Skeletal muscle tissue (tissue), 5 donors: ENCODE data around the gene CPEB3. TPM values are rescaled to one million over a fixed set of nuclear protein-coding genes. Genes with fewer than 3 reads are reported as not detected.

ENCODE experiments used
- H3K27ac ChIP-seq: one replicate; pipeline ENCODE4 v1.7.0; 2013; ENCODE audit warnings: mild to moderate bottlenecking, low read depth, low read length, inconsistent platforms
- H3K27me3 ChIP-seq, 3 donors: one replicate each; pipeline ENCODE4 v1.7.0; 2013; ENCODE audit warnings: low read length in 3 of 3; ENCODE audit not compliant: control insufficient read depth in 3 of 3, insufficient read depth in 3 of 3
- H3K36me3 ChIP-seq, 3 donors: one replicate each; pipeline ENCODE4 v1.7.0; 2013; ENCODE audit warnings: low read length in 3 of 3; ENCODE audit not compliant: control insufficient read depth in 3 of 3, insufficient read depth in 3 of 3
- H3K4me1 ChIP-seq, 3 donors: one replicate each; pipeline ENCODE4 v1.7.0; 2013; ENCODE audit warnings: low read length in 3 of 3, mild to moderate bottlenecking in 3 of 3; ENCODE audit not compliant: control insufficient read depth in 3 of 3, insufficient read depth in 3 of 3
- H3K4me3 ChIP-seq, 3 donors: one replicate each; pipeline ENCODE4 v1.7.0; 2013; ENCODE audit warnings: low read length in 3 of 3
- H3K9ac ChIP-seq, 3 donors: one replicate each; pipeline ENCODE4 v1.7.0; 2013; ENCODE audit warnings: low read length in 3 of 3, mild to moderate bottlenecking in 3 of 3, moderate library complexity in 2 of 3, low read depth in 1 of 3
- H3K9me3 ChIP-seq, 3 donors: one replicate each; pipeline ENCODE4 v1.7.0; 2013; ENCODE audit warnings: low read length in 3 of 3; ENCODE audit not compliant: control insufficient read depth in 3 of 3
- small RNA-seq: library from RNA; depleted of rRNA; stranded (forward); fragments of <200 nt; gene quantifications from one replicate; pipeline ENCODE3, GENCODE V24; 2014
- total RNA-seq: library from RNA; depleted of rRNA; stranded (reverse); fragments of >200 nt; gene quantifications from one replicate; pipeline ENCODE4 v1.2.3, GENCODE V29; 2014
- donor health status: Osteomylitis.

Gene CPEB3
- total RNA-seq, 1 donor from 2014 or later = 3.1 TPM

DNA sequence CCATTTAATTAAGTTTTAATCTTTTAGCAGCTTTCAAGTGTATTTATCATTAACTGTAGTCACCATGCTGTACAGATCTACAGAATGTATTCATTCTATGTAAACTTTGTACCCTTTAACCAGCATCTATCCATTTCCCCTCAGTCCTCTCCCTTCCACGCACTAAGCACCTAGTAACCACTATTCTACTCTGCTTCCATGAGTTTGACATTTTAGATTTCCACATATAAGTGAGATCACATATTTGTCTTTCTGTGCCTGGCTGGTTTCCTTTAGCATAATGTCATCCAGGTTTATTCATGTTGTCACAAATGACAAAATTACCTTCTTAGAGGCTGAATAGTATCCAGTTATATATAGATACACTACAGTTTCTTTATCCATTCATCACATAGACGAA is 287.6 kb downstream of the CPEB3 start:
- H3K4me3 ChIP-seq = no peak overlapping the region
- peaks cover 6 to 19% (median 8%) of the 10 kb centered on the region in 3 donors for H3K36me3 ChIP-seq
- no peak overlapping the region for H3K9ac ChIP-seq
- no peaks in the 10 kb centered on the region for H3K27me3 ChIP-seq
- H3K9me3 ChIP-seq = no peaks in the 10 kb centered on the region
- no peak overlapping the region for H3K27ac ChIP-seq
- no peaks in the 10 kb centered on the region for H3K4me1 ChIP-seq

DNA sequence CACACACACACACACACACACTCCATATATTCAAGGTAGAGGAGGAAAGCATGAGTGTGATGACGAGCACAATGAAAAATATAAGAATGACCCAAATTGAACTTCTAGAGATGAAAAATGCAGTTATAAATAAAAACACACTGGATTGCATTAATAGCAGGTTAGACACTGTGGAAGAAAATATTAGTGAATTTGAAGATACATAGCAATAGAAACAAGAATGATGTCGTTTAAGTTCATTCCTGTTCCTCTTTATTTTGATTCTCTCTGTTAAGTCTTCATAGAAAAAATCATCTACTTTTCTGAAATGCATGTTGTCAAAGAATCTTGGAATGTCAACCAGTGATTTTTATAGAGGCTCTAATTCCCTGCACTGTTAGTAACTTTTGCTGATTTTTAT is 288.9 kb downstream of the CPEB3 start:
- Histone ChIP-seq H3K27me3 (no peaks in the 10 kb centered on the region), H3K4me1 (no peaks in the 10 kb centered on the region), H3K36me3 (peaks cover 11 to 24% (median 13%) of the 10 kb centered on the region in 3 donors), H3K9me3 (no peaks in the 10 kb centered on the region), H3K9ac (no peak overlapping the region), H3K4me3 (no peak overlapping the region), H3K27ac (no peak overlapping the region)

DNA sequence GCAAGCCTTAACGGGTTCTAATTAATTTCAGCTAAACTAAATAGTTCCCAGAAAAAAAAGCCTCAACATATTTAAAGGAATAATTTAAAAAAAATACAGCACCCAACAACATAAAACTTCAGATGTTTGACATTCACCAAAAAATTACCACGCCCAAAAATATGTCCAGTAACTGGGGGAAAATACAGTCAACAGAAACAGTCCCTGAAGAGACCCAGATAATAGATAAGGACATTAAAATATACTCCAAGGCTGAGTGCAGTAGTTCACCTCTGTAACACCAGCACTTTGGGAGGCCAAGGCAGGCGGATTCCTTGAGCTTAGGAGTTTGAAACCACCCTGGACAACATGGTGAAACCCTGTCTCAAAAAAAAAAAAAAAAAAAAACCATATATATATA is 289.3 kb downstream of the CPEB3 start:
- Histone ChIP-seq H3K9ac (no peak overlapping the region), H3K4me3 (no peak overlapping the region), H3K36me3 (peaks cover 11 to 24% (median 13%) of the 10 kb centered on the region in 3 donors), H3K4me1 (no peaks in the 10 kb centered on the region), H3K27me3 (no peaks in the 10 kb centered on the region), H3K9me3 (no peaks in the 10 kb centered on the region), H3K27ac (no peak overlapping the region)

Small RNAs within 50 kb of the gene (small RNA-seq; reads per million reads assigned to genes)
- not detected for gene RF00019
- not detected for gene RF00402
- gene RF00622 = not detected
- gene RNY3P12 = not detected

Other genes starting within 250 kb of the CPEB3 start
- gene MARCHF5, start 89 bp upstream of the CPEB3 start, total RNA-seq = 10.4 TPM